NCI-H226 (cell line): Measurements from ENCODE around the gene EPS8L2.
A peak's percentile ranks its signal among the peaks of the same experiment; 100 is the strongest.
"Not testable (repeated sequence)": the region's sequence is repeated elsewhere in the genome, so short reads cannot be mapped to it uniquely, and the experiment has no call there.

ENCODE experiments used
- DNase-seq: peaks from one replicate; pipeline ENCODE4 v3.0.0-alpha.2; 2015

Gene EPS8L2

DNA sequence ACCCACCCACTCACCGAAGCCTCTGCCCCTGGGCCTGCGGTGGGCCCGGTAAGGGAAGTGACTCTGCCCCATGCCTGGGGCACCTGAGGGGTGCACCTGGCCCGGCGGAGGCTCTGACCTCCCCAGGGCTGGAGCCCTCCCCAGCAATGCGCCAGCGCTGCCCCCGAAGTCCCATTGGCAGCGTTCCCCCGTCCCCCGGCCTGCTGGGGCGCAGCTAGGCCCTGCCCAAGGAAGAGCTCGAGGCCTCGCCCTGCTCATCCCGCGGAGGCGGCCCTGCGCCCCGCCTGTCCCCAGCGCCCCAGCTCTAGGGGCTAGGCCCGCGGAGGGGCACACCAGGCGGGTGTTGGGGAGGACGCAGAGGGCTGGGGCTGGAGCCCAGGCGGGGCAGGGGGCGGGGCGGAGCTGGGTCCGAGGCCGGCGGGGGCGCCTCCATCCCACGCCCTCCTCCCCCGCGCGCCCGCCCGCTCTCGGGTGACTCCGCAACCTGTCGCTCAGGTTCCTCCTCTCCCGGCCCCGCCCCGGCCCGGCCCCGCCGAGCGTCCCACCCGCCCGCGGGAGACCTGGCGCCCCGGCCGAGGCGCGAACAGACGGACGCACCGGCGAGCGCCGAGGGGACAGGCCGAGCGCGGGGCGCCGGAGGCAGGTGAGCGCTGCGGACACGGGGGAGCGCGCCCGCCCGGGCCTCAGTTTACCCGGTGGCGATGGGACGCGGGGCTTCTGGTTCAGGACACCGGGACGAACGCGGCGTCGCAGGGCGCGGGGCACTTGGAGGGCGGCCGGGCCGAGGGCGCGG lies at the start of gene EPS8L2:
TSS of gene EPS8L2 (plus strand) at position 586 of the 793 bp plus-strand sequence. CDS start 3,177 bp downstream, outside the sequence.
- peak; percentile 60 for DNase-seq

- DNase-seq, result no peak
Measured at GRCh38 chr11:656426-656825, 49.6 kb upstream of the EPS8L2 start.

DNA sequence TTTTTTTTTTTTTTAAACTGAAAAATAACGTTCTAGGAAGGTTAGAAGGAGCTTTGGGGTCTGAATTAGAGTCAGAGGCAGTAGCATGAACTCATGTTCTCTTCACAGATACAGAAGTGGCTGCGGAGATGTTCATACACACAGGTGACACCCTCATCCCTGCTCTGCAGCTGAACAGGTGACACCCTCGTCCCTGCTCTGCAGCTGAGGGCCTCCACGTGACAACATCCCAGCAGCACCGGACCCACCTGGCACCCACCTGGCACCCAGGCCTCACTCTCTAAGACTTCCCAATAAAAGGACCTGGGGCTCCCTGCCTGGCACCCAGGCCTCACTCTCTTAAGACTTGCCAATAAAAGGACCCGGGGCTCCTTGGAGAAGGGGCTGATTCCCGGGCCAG lies 49.2 kb upstream of the EPS8L2 start:
- DNase-seq, result no peak

DNA sequence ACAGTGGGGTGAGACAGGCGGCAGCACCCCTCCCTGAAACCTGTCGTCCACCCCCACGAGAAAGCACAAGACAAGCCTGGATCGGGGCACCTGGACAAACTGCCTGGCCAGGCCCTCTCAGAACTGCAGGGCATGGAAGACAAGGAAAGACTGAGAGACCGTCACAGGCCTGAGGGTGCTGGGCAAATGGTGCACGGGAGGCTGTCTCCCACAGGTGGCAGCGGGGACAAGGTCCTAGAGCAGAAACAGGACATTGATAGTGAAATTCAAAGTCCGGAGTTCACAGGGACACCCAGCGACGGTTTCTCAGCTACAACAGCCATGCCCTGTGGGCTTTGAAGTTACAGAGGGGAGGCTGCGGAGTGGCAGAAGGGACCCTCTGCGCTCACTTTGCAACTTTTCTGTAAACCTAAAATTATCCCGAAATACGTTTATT lies 48.3 kb upstream of the EPS8L2 start:
- no peak for DNase-seq

GRCh38 chr11:659532-660085 lies 46.4 kb upstream of the EPS8L2 start:
- no peak for DNase-seq

- DNase-seq, result no peak
Measured at GRCh38 chr11:660281-660680, 45.8 kb upstream of the EPS8L2 start.

GRCh38 chr11:660681-661444 lies 45.2 kb upstream of the EPS8L2 start:
- no peak for DNase-seq

GRCh38 chr11:662689-663274 lies 43.2 kb upstream of the EPS8L2 start:
- DNase-seq, result peak; percentile 40

DNA sequence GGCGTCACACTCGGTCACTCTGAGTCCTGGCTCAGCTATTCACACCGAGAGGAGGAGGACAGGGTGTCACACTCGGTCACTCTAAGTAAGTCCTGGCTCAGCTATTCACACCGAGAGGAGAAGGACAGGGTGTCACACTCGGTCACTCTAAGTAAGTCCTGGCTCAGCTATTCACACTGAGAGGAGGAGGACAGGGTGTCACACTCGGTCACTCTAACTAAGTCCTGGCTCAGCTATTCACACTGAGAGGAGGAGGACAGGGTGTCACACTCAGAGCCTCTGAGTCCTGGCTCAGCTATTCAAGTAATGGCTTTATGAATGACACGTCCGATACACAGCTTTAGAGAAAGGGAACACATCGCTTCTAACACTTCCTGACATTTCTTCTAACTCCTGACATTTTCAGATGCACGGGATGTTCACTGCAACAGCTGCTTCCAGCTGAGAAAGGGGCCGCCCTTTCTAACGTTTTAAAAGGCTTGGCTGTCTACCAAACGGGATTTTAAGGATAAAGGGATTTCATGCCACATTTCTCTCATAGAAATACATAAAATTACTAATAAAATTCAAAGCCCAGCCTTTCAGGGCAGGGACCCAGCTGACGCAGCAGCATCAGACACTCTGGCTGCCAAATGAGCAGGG lies 40.8 kb upstream of the EPS8L2 start:
- no peak for DNase-seq

DNA sequence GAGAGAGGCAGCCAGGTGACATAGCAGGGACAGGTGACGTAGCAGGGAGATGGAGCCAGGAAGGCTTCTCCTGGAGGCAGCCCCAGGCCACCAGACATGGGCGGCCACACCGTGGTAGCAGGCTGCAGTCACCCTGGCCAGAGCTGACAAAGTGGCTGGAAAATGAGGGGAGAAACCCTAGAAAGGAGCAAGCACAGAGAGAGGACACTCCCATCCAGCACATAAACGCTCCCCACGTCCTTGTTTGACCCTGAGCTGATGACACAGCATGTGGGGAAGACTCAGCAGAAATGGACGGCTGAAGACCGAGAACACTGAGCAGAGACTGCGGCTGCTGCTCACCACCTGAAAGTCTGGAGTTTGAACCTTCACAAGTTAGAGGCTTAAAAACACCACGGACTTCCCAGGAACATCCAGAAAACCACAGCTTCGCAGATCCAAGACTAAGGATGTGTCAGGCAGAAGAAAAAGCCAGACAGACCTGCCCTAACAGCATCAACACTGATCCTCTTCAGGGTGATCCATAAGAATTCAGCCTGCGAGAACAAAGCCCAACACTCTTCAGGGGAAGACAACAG lies 40.2 kb upstream of the EPS8L2 start:
- no peak for DNase-seq

GRCh38 chr11:673866-674265 lies 32.2 kb upstream of the EPS8L2 start:
- no peak for DNase-seq

DNA sequence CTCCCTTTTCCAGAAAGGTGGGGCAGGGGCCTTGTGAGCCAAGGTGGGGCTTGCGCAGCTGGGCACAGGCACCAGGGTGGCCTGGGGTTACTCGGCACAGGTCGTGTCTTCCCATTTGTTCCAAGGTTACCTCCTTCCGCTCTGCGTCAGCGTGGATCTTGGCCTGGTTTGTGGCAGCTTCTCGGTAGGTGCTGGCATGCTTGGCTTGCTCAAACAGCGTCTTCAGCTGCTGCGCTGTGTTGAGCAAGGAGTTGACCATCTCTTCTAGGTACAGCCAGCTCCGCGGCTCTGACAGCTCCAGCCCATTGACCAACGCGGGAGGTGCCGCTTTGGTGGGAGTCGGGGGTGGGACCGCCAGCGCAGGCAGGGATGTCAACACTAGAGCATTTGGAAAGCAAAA lies 31.6 kb upstream of the EPS8L2 start:
- no peak for DNase-seq

DNA sequence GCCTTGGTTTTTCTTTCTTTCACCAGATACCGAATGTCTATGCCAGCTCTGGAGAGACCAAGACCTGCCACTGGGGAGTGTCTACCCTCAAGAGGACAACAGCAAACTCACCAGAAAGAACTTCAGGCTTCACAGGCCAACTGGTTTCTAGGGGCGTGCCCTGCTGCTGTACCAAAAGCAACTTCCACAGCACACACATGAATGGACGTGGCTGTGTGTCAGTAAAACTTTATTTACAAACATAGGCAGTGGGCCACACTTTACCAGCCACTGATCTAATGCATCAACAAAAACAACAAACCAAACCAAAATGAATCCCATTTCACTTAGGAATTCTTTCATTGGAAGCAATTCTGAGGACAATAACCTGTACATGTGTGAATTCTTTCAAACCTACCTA lies 27.7 kb upstream of the EPS8L2 start:
- no peak for DNase-seq

DNA sequence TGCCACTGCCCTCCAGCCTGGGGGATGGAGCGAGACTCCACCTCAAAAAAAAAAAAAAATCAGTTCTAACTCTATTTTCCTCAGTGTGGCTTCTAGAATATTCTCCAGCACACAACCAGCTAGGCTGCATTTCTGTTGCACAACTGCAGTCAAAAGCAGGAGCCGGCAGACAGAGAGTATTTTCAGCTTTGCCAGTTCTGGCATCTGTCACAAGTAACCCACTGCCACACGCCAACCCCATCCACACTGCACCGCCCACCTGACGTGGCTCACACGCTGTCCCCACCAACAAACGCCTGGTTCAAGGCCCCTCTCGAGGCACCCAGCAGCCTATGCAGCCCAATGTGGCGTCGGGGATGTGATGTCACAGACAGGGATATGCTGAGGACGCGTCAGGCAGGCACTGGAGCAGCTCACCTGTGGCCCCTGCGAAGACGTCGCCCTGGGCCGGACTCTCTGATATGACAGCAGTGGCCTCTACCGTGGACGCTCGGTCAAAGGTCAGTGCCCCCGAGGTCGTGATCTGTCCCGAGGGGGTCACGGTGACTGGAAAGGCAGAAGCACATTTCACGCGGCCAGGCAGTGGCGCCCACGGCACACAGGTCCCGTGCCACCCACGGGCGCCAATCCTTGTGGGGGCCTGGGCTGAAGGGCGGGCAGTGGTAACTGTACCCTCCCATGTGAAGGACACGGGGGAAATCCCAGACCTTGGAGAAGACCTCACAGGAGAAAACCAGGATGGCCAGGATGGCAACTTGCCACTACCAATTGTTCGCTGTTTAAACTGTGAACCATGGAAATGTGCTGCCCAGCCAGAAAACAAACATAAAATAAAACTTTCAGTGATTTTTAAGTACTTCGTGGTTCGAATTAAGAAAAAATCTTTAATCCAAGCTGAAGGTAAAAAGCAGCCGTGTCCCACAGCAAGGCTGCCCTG lies 26.5 kb upstream of the EPS8L2 start:
- DNase-seq, result no peak

- no peak for DNase-seq
Measured at GRCh38 chr11:680476-680875, 25.6 kb upstream of the EPS8L2 start.

DNA sequence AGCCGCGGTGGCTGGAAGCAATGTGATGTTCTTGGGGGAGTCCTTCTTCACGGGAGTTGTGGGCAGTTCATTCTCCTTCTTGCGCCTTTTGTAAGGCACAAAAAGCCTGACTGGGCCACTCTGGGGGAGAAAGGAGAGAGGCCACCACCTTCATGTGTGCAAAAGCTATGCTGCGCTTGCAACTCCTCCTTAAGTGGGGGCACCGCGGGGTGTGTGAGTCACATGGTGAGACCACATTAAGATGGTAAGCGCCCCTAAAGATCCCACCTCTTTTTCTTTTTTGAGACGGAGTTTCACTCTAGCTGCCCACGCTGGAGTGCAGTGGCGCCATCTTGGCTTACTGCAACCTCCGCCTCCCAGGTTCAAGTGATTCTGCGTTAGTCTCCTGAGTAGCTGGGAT lies 25.1 kb upstream of the EPS8L2 start:
- no peak for DNase-seq

DNA sequence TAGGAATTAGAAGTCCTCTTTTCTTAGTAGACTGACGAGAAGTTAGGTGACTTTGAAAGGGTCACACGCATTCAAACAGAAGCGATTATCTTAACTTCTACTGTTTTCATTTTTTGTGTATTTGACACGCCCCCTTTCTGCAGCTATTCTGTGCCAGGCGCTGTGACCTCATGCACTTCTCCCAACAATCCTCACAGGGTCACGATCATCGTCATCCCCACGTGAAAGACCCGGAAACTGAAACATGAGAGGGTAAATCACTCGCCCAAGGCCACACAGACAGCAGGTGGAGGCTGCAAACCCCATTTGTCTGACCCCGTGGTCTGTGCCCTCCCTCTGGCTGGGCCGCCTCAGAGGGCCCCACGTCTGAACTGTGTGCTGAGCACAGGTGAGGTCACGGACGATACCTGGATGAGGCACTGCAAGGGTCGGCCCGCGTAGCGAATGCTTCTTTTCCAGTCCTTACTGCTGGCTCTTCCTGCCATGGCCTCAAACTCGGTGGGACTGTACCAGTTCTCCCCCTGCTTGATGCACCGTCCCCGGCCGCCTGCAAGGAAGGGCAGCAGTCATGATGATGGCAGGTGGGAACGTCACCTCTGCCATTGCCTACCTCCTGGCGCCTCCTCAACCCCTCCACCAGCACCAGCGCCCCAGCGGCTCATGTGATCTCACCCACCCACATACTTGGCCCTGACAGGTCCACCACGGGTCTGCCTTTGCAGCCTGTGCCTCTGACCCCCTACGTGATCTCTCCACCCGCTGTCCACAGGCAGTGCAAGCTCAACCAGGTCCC lies 19.4 kb upstream of the EPS8L2 start:
- no peak for DNase-seq

GRCh38 chr11:687751-688150 lies 18.3 kb upstream of the EPS8L2 start:
- DNase-seq, result no peak

DNA sequence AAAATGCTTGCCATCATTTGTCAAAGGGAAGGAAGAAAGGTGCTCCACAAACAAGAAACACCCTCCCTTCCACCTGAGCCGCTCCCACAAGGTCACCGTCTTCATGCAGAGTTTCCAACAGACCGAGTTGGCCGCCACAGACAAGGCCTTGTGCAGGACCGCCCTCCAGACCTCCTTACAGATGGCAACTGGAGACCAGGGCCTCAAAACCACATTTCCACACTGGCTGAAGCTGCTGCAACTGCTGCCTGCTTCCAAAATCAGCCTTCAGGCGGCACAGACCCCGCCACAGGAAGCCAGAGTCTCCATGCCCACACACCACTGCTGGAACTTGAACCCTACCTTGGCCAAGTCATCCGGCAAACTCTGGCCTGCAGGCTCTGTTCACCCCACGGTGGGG lies 17.4 kb upstream of the EPS8L2 start:
- no peak for DNase-seq

DNA sequence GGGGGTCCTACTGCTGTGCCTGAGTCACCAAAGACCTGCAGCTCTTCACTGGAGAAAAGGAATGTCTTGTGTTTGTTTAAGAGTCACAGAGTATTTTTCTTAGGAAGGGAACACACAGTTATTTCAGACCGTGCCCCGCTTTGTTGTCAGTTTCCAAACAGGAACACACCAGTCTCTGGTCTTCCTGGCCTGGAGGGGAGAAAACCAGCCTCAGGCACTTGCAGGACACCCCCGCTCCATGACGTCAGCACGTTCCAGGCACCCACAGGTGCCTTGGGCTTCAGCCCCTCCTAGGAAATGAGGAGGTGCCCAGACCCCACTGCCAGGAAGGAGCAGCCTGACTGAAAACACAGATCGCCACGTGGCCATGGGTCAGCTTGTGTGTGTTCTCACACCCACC lies 16.4 kb upstream of the EPS8L2 start:
- no peak for DNase-seq

GRCh38 chr11:690244-690643 lies 15.8 kb upstream of the EPS8L2 start:
- DNase-seq, result not testable (repeated sequence)
